GM19395 (cell line): Measurements from ENCODE around the gene MAD1L1.

Experiments used
- ATAC-seq: cut with Tn5 transposase; IDR thresholded peaks from one replicate; pipeline ENCODE4 v1.9.1; 2021; ENCODE audit warnings: mild to moderate bottlenecking, moderate library complexity; ENCODE audit not compliant: unreplicated experiment

Gene MAD1L1

DNA sequence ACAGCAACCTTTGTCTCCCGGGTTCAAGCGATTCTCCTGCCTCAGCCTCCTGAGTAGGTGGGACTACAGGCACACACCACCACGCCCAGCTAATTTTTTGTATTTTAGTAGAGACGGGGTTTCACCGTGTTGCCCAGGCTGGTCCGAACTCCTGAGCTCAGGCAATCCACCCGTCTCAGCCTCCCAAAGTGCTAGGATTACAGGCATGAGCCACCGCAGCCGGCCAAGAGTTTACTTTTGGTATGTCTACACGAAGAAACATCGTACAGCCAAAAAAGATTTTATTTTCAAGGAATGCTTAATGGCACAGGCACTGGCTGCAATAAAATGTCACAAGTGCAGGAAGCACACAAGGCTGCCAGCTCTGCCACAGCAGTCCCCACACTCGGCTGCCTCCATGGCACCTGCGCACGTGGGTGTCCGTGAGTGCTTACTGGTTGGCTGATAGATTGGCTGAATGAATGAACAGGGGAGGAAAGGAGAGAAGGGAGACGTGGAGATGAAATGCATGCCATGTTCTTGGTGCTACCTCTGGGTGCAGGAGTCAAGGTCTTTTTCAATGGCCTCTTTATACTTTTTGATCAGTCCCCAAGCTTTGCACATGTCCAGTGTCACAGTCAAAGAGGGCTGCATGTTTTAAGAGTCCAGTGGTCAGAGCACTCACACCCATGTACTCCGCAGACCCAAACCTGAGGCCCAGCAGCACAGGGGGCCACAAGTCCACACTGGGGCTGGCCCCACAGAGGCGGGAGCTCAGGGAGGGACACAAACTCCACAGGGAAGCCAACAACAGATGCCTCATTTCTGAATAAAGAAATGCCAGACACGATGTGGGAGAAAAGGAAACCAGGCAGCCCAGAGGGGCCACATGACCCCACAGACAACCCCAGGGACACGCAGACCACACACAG lies 198.2 kb downstream of the MAD1L1 start:
- ATAC-seq: no peak

- no peak for ATAC-seq
Observed at GRCh38 chr7:2033586-2034135, 199.1 kb downstream of the MAD1L1 start.

- no peak for ATAC-seq
Observed at GRCh38 chr7:2032876-2033407, 199.8 kb downstream of the MAD1L1 start.

DNA sequence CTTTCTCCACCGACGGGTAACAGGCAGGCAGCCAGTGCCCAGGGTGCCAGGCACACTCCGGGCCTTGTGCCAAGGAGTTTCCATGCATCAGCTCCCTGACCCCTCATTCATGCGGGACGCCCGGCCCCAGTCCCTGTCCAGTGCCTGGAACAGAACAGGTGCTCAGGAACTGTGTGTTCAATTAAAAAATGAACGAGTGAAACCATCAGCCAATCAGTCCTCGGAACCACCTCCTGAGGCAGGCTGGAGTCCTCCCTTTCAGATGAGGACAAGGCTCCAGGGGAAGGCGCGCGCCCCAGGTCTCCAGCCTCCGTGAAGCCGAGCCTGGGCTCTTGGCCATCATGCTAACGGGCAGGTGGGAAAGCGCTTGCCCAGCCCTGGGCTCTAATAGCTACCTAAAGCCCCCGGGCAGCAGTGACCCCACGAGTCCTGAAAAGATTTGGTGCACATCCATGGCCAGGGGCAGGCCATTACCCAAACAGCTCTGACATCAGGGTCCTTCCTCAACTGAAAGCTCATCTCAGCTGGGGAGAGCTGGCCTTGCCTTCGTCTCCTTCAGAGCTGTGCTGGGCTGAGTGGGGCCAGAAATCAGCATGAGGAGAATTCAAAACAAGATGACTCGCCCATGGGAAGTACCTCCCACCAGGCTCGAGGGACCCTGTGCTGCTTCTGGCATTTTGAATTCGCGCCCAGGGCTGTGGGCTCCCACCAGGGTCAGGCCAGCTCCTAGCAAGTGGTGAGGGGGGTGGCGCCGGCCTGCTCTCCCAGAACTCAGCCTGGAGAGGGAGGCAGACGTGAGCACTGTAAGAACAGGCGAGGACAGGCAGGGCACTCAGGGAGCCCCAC lies 200.5 kb downstream of the MAD1L1 start:
- ATAC-seq: no peak

- no peak for ATAC-seq
Observed at GRCh38 chr7:2031451-2031845, 201.3 kb downstream of the MAD1L1 start.

DNA sequence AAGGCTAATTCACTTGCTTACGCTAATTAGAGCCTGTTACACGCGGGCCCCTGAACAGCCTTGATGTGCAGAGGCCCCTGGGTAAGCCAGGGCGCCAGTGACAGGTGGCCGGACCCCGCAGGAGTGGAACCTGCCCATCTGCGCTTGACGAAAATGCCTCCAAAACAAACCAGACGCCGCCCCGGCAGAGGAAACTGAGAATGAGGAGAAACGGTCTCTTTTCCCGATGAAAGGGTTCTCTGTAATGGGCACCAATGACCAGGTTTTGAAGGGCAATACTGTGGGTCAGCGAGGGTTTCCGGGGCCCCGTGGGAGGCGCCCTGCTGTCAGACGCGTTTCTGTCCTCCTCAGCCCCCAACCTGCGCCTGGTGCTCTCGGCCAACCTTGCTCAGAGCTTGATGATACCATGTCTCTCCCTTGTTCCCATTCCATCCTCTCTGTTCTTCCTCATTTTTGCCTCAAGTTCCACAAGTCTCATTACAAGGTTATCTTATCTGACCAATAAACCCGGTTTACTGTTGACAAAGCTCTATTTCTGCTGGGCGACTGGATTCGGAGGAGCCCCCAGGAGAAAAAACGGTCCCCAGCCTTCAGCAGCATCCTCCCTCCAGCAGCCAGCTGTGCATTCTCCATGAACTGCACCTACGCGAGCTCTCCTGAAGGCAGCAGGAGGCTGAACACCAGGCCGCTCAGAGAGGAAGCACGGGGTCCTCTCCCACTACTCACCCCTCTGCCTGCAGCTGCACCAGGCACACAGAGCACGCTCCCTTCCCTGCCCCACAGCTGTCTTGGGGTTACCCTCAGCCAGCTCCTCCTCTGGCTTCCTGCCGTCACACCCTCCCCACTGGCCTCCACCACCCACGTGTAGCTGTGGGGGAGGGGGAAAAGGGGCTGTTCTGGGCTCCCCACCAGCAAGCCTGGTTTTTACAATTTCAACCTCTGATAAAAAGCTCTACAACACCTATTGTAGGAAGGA lies 202.0 kb downstream of the MAD1L1 start:
- no peak for ATAC-seq

- no peak for ATAC-seq
Observed at GRCh38 chr7:2029936-2030335, 202.8 kb downstream of the MAD1L1 start.

GRCh38 chr7:2029211-2029905 lies 203.4 kb downstream of the MAD1L1 start:
- ATAC-seq: no peak

GRCh38 chr7:2028733-2029132 lies 204.0 kb downstream of the MAD1L1 start:
- no peak for ATAC-seq

DNA sequence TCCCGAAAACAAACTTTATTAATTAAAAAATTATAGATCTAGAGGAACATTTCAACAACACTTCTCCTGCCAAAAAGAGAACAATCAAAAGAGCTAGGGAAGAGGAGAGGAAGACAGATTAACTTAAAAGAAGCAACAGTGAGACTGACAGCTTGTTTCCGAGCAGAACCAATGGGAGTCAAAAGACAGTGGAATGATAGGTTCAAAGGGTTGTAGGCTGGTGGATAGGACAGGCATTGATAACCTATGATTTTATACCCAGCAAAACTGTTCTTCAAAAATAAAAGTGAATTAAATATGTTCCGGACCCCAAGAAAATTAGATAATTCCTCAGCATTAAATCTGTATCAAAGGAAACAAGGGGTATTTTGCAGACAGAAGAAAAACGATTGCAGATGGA lies 207.6 kb downstream of the MAD1L1 start:
- no peak for ATAC-seq

- no peak for ATAC-seq
Observed at GRCh38 chr7:2024567-2024918, 208.2 kb downstream of the MAD1L1 start.

GRCh38 chr7:2023877-2024566 lies 208.7 kb downstream of the MAD1L1 start:
- no peak for ATAC-seq

DNA sequence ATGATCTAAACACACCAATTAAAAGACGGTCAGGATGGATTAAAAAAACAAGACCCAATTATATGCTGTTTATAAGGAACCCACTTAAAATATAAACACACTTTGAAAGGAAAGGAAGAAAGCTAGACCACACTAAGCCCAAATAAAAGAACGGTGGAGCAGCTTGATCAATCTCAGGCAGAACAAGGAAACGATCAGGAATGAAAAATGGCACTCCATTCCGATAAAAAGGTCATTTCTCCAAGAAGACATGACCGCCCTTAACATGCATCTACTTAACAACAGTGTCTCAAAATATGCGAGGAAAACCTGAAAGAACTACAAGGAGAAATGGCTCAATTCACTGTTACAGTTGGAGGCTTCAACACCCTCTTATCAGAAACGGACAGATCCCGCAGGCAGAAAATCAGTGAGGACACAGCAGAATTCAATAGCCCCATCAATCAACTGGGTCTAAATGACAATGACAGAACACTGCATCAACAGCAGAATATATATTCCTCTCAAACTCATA lies 210.0 kb downstream of the MAD1L1 start:
- ATAC-seq: no peak

GRCh38 chr7:2022021-2022409 lies 210.7 kb downstream of the MAD1L1 start:
- no peak for ATAC-seq

DNA sequence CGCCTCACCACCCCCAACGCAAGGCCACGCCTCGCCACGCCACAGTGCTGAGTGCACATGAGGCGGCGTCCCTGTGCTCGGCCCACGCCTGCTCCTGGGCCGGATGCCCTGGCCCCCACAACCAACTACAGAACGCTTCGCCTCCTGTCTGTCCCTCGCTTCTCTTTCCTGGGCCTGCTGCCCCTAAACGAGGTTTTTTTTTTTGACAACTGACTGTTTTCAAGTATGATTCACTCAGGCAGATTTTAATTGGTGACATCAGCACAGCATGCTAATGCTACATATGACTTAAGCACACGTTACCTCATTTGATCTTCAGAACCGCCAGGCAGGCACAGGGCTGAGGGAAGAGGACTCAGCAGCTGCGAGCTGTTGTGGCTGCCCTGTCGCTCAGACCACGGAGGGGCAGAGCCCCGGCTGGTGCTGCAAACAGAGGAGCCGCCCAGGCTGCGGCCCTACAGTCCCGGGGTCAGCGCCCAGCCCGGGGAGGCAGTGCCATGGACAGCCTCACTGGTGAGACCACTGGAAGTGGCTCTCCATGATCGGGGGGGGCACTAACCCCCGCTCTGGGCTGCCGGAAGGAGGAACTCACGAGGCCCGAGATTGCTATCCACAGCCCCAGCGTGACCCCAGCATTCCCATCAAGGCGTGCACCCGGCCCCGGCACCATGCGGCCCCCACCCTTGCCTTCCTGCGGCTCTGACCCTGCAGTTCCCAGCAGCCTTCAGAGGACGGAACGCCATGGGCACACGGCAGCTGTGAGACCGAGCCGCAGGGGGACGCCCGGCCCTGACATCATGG lies 212.8 kb downstream of the MAD1L1 start:
- no peak for ATAC-seq

GRCh38 chr7:2019461-2019710 lies 213.4 kb downstream of the MAD1L1 start:
- no peak for ATAC-seq

- no peak for ATAC-seq
Observed at GRCh38 chr7:2018569-2019460, 213.9 kb downstream of the MAD1L1 start.
